Astrocyte (in vitro differentiated cells and primary cell): ENCODE data around the gene PRKD1. TPM values are rescaled to one million over a fixed set of nuclear protein-coding genes. Genes with fewer than 3 reads are reported as not detected.

ENCODE experiments used
- DNase-seq: peaks from one replicate; pipeline ENCODE4 v3.0.0-alpha.2; 2010; ENCODE audit warnings: low read depth
- FAIRE-seq: peaks from 2 replicates; lab custom pipeline; 2011; peaks lifted over from hg19 to GRCh38; lab: Jason Lieb, UNC
- H2AFZ ChIP-seq: 2 replicates; pipeline ENCODE4 v1.6.0; 2012; ENCODE audit warnings: low read depth, low read length, inconsistent platforms
- H3K27ac ChIP-seq: 2 replicates; pipeline ENCODE4 v1.5.1; 2011; ENCODE audit warnings: low read depth, low read length, inconsistent platforms
- H3K27me3 ChIP-seq: 2 replicates; pipeline ENCODE4 v1.6.0; 2011; ENCODE audit warnings: low read length, inconsistent platforms; ENCODE audit not compliant: insufficient read depth
- H3K36me3 ChIP-seq: 2 replicates; pipeline ENCODE4 v1.5.1; 2011; ENCODE audit warnings: low read length, inconsistent platforms; ENCODE audit not compliant: insufficient read depth
- H3K4me1 ChIP-seq: 2 replicates; pipeline ENCODE4 v1.5.1; 2011; ENCODE audit warnings: low read length, inconsistent platforms; ENCODE audit not compliant: insufficient read depth
- H3K4me2 ChIP-seq: 2 replicates; pipeline ENCODE4 v1.6.0; 2012; ENCODE audit warnings: low read length, inconsistent platforms
- H3K4me3 ChIP-seq: 2 replicates; pipeline ENCODE4 v1.5.1; 2011; ENCODE audit warnings: low read depth, mild to moderate bottlenecking, low read length, inconsistent platforms; ENCODE audit not compliant: insufficient read depth
- H3K79me2 ChIP-seq: 2 replicates; pipeline ENCODE4 v1.6.0; 2012; ENCODE audit warnings: mild to moderate bottlenecking, low read length, inconsistent platforms; ENCODE audit not compliant: insufficient read depth
- H3K9ac ChIP-seq: 2 replicates; pipeline ENCODE4 v1.6.0; 2012; ENCODE audit warnings: mild to moderate bottlenecking, low read length, inconsistent platforms
- H3K9me3 ChIP-seq: 2 replicates; pipeline ENCODE4 v1.5.1; 2012; ENCODE audit warnings: low read depth, mild to moderate bottlenecking, low read length, inconsistent platforms; ENCODE audit not compliant: insufficient read depth
- H4K20me1 ChIP-seq: 2 replicates; pipeline ENCODE4 v1.6.0; 2012; ENCODE audit warnings: low read length, inconsistent platforms; ENCODE audit not compliant: insufficient read depth
- H3K27ac Mint-ChIP-seq: one replicate; pipeline ENCODE4 v1.8.0; 2021; ENCODE audit warnings: mild to moderate bottlenecking, mixed read lengths; ENCODE audit not compliant: unreplicated experiment
- H3K27me3 Mint-ChIP-seq: one replicate; pipeline ENCODE4 v1.8.0; 2021; ENCODE audit warnings: low read depth, mixed read lengths; ENCODE audit not compliant: unreplicated experiment
- H3K36me3 Mint-ChIP-seq: one replicate; pipeline ENCODE4 v1.8.0; 2021; ENCODE audit warnings: low read depth, mixed read lengths; ENCODE audit not compliant: unreplicated experiment
- H3K4me1 Mint-ChIP-seq: one replicate; pipeline ENCODE4 v1.8.0; 2021; ENCODE audit warnings: low read depth, mixed read lengths; ENCODE audit not compliant: unreplicated experiment
- H3K4me3 Mint-ChIP-seq: one replicate; pipeline ENCODE4 v1.8.0; 2021; ENCODE audit warnings: mild to moderate bottlenecking, moderate library complexity, mixed read lengths; ENCODE audit not compliant: unreplicated experiment
- H3K9me3 Mint-ChIP-seq: one replicate; pipeline ENCODE4 v1.8.0; 2021; ENCODE audit warnings: mild to moderate bottlenecking, mixed read lengths; ENCODE audit not compliant: unreplicated experiment
- CTCF ChIP-seq: IDR thresholded peaks from 2 replicates; pipeline ENCODE4 v1.5.1; 2011; ENCODE audit warnings: low read depth, mild to moderate bottlenecking, inconsistent platforms, low read length, moderate library complexity; ENCODE audit not compliant: insufficient read depth
- EZH2 ChIP-seq: IDR thresholded peaks from 2 replicates; pipeline ENCODE4 v1.6.1; 2012; ENCODE audit warnings: mild to moderate bottlenecking, low read length, inconsistent platforms; ENCODE audit not compliant: insufficient read depth
- total RNA-seq: library from RNA; stranded (reverse); gene quantifications from 2 replicates; pipeline ENCODE4 v1.2.1, GENCODE V29; 2021

PRKD1 gene
- total RNA-seq, 1 donor from 2014 or later = 5.9 TPM

GRCh38 chr14:29755311-29756018 lies 172.2 kb downstream of the PRKD1 start:
- Histone ChIP-seq H4K20me1 (no peaks in the 10 kb centered on the region), H3K9me3 (no peaks in the 10 kb centered on the region), H3K9ac (no peak overlapping the region), H3K79me2 (peaks cover 3% of the 10 kb centered on the region), H3K27me3 (no peaks in the 10 kb centered on the region), H3K4me2 (peak overlapping the region; percentile 18), H3K4me3 (no peak overlapping the region), H3K36me3 (no peaks in the 10 kb centered on the region), H3K4me1 (no peaks in the 10 kb centered on the region), H3K27ac (no peak overlapping the region), H2AFZ (no peak overlapping the region)
- no peak overlapping the region for H3K27ac Mint-ChIP-seq
- no peaks in the 10 kb centered on the region for H3K36me3 Mint-ChIP-seq
- no peak for TF ChIP-seq CTCF
- no peak for TF ChIP-seq EZH2
- FAIRE-seq (no peak), DNase-seq (no peak)
- no peak overlapping the region for H3K4me3 Mint-ChIP-seq
- H3K4me1 Mint-ChIP-seq = no peaks in the 10 kb centered on the region
- H3K9me3 Mint-ChIP-seq = no peaks in the 10 kb centered on the region
- H3K27me3 Mint-ChIP-seq = no peaks in the 10 kb centered on the region

- TF ChIP-seq EZH2 (no peak), CTCF (no peak)
- H3K9me3 ChIP-seq = no peaks in the 10 kb centered on the region
- DNase-seq = no peak
- Mint-ChIP-seq H3K36me3 (no peaks in the 10 kb centered on the region), H3K27ac (no peak overlapping the region), H3K27me3 (no peaks in the 10 kb centered on the region), H3K4me3 (no peak overlapping the region), H3K4me1 (peaks cover 4% of the 10 kb centered on the region), H3K9me3 (no peaks in the 10 kb centered on the region)
- no peaks in the 10 kb centered on the region for H4K20me1 ChIP-seq
- no peak for FAIRE-seq
- no peaks in the 10 kb centered on the region for H3K27me3 ChIP-seq
- H2AFZ ChIP-seq = no peak overlapping the region
- no peak overlapping the region for H3K4me2 ChIP-seq
- H3K27ac ChIP-seq = no peak overlapping the region
- no peaks in the 10 kb centered on the region for H3K36me3 ChIP-seq
- no peak overlapping the region for H3K9ac ChIP-seq
- no peak overlapping the region for H3K4me3 ChIP-seq
- H3K4me1 ChIP-seq = peaks cover 8% of the 10 kb centered on the region
- H3K79me2 ChIP-seq = peaks cover 3% of the 10 kb centered on the region
Observed at GRCh38 chr14:29754134-29754533, 173.5 kb downstream of the PRKD1 start.

GRCh38 chr14:29752221-29752923 lies 175.3 kb downstream of the PRKD1 start:
- H3K27ac ChIP-seq = no peak overlapping the region
- no peak overlapping the region for H3K4me3 ChIP-seq
- peaks cover 3% of the 10 kb centered on the region for H3K79me2 ChIP-seq
- H3K27me3 ChIP-seq = no peaks in the 10 kb centered on the region
- H3K27ac Mint-ChIP-seq = no peak overlapping the region
- H3K36me3 Mint-ChIP-seq = no peaks in the 10 kb centered on the region
- no peak overlapping the region for H2AFZ ChIP-seq
- H3K9ac ChIP-seq = no peak overlapping the region
- H3K9me3 ChIP-seq = no peaks in the 10 kb centered on the region
- FAIRE-seq = no peak
- no peaks in the 10 kb centered on the region for H3K9me3 Mint-ChIP-seq
- no peaks in the 10 kb centered on the region for H3K27me3 Mint-ChIP-seq
- peaks cover 11% of the 10 kb centered on the region for H3K4me1 ChIP-seq
- no peak overlapping the region for H3K4me2 ChIP-seq
- H3K4me1 Mint-ChIP-seq = peaks cover 5% of the 10 kb centered on the region
- DNase-seq = no peak
- no peaks in the 10 kb centered on the region for H3K36me3 ChIP-seq
- no peaks in the 10 kb centered on the region for H4K20me1 ChIP-seq
- TF ChIP-seq CTCF (no peak), EZH2 (no peak)
- H3K4me3 Mint-ChIP-seq = no peak overlapping the region
